ENCODE measurements around the gene ZMYM1. TPM values are rescaled to one million over a fixed set of nuclear protein-coding genes. Genes with fewer than 3 reads are reported as not detected.

Gene ZMYM1
- polyA plus RNA-seq, 3 donors from 2014 or later = 8.6 to 18.9 (median 10.2) TPM

DNA sequence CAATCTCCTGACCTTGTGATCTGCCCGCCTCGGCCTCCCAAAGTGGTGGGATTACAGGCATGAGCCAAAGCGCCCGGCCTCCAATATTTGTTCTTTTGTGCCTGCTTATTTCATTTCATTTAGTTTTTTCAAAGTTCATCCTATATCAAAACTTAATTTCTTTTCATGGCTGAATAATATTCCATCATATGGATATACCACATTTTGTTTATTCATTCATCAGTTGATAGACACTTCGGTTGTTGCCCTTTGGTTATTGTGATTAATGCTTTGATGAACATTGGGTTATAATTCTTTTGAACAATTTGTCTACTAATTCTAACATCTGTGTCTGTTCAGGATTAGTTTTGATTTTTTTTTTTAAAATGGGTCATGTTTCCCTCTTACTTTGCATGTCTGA is 72.0 kb downstream of the ZMYM1 start:
- Mint-ChIP-seq H3K36me3 (peaks cover 0 to 3% (median 0%) of the 10 kb centered on the region in 3 donors), H3K27me3 (ENCODE audit: low read depth in 3 of 3) (peaks cover 0 to 2% (median 0%) of the 10 kb centered on the region in 3 donors)

DNA sequence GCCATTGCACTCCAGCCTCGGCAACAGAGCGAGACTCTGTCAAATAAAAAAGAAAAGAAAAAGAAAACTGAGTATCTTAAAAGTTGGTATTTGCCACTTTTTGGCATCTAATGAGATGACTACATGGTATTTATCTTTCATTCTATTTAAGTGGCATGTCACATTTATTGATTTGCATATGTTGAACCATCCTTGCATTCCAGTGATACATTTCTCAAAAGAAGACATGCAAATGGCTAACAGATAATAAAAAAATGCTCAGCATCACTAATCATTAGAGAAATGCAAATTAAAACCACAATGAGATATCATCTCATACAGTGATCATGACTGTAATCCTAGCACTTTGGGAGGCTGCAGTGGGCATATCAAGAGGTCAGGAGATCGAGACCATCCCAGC is 85.7 kb downstream of the ZMYM1 start:
- no peak overlapping the region for H3K27ac Mint-ChIP-seq
- peaks cover 0 to 4% of the 10 kb centered on the region in 2 donors for H3K4me1 Mint-ChIP-seq

More for the DNA sequence above, 72.0 kb downstream of the ZMYM1 start:
- Mint-ChIP-seq H3K4me1 (peaks cover 7 to 9% of the 10 kb centered on the region in 2 donors), H3K27ac (no peak overlapping the region), H3K9me3 (no peaks in the 10 kb centered on the region), H3K4me3 (no peak overlapping the region)
- DNase-seq = no peak

More for the DNA sequence above, 85.7 kb downstream of the ZMYM1 start:
- Mint-ChIP-seq H3K36me3 (peaks cover 0 to 3% (median 0%) of the 10 kb centered on the region in 3 donors), H3K4me3 (no peak overlapping the region), H3K9me3 (peaks cover 3 to 11% (median 3%) of the 10 kb centered on the region in 6 donors), H3K27me3 (ENCODE audit: low read depth in 3 of 3) (peaks cover 0 to 4% (median 1%) of the 10 kb centered on the region in 3 donors)
- DNase-seq = no peak

Other genes starting within 250 kb of the ZMYM1 start
- gene SMIM12, start 219.6 kb upstream of the ZMYM1 start, polyA plus RNA-seq = 100 to 1,000 TPM in 2 of 3 donors, 10 to 100 TPM in 1; 96.5 to 169 (median 114) TPM
- under 1 TPM in 1 of 3 donors, not detected in 2; 0.10 TPM for gene DLGAP3, start 149.7 kb upstream of the ZMYM1 start, polyA plus RNA-seq
- 100 to 1,000 TPM; 124 to 214 (median 186) TPM for gene TMEM35B, start 94.0 kb upstream of the ZMYM1 start, polyA plus RNA-seq
- 1 to 10 TPM; 5.9 to 8.0 (median 6.2) TPM for gene ZMYM6, start 47.4 kb upstream of the ZMYM1 start, polyA plus RNA-seq
- 100 to 1,000 TPM in 1 of 3 donors, 10 to 100 TPM in 2; 35.4 to 155 (median 82.1) TPM for gene SFPQ, start 113.8 kb downstream of the ZMYM1 start, polyA plus RNA-seq
- 10 to 100 TPM; 18.3 to 38.6 (median 30.6) TPM for gene ZMYM4, start 189.3 kb downstream of the ZMYM1 start, polyA plus RNA-seq

All from immature natural killer cell (primary cell).